Psoas muscle (tissue), 8 donors: ENCODE results near the gene LRFN2. TPM values are rescaled to one million over a fixed set of nuclear protein-coding genes. Genes with fewer than 3 reads are reported as not detected.

Source experiments
- ATAC-seq, 4 donors: fragments of 200-7000 bp; cut with Tn5 transposase; one replicate each; pipeline ENCODE4 v1.9.1; 2020; ENCODE audit warnings: moderate library complexity in 3 of 4, mild to moderate bottlenecking in 2 of 4
- DNase-seq, 2 donors: peaks; one replicate each; pipeline ENCODE4 v3.0.0-alpha.2; 2020
- H3K27ac ChIP-seq: fragments of 200-600 bp; one replicate; pipeline ENCODE4 v1.8.0; 2022
- H3K27me3 ChIP-seq, 3 donors: fragments of 200-600 bp in 1 of 3; one replicate each; pipeline versions ENCODE4 v1.6.1 to v1.8.0; 2013 to 2022; ENCODE audit warnings: low read length in 2 of 3, mild to moderate bottlenecking in 2 of 3, moderate library complexity in 1 of 3; ENCODE audit not compliant: insufficient read depth in 3 of 3
- H3K36me3 ChIP-seq, 2 donors: fragments of 200-600 bp in 1 of 2; one replicate each; pipeline versions ENCODE4 v1.6.1 to v1.8.0; 2013 to 2022; ENCODE audit warnings: low read depth in 1 of 2, mild to moderate bottlenecking in 1 of 2, moderate library complexity in 1 of 2; ENCODE audit not compliant: insufficient read depth in 1 of 2
- H3K4me1 ChIP-seq: fragments of 200-600 bp; one replicate; pipeline ENCODE4 v1.8.0; 2022
- H3K4me3 ChIP-seq: fragments of 200-600 bp; one replicate; pipeline ENCODE4 v1.8.0; 2022; ENCODE audit warnings: mild to moderate bottlenecking
- H3K9me3 ChIP-seq: fragments of 200-600 bp; one replicate; pipeline ENCODE4 v1.8.0; 2022
- WGBS, 3 donors: extraction: QIAGEN DNeasy Blood & Tissue Kit; methylation state at CpG; one replicate each; pipeline versions ENCODE4 v1.1.6 to v1.1.7; 2013; 5-methylcytosine and 5-hydroxymethylcytosine counted together
- intact Hi-C, 2 donors: fragments of 100-400 bp; cut with DNase I; formaldehyde crosslinking; loops; one replicate each; pipeline versions ENCODE4 v1.11.0 to v1.14.2; 2022
- polyA plus RNA-seq, 3 donors: library from polyadenylated mRNA; stranded (reverse); fragments of 200-250 nt; gene quantifications; one replicate each; pipeline ENCODE4 v1.2.3, GENCODE V29; 2013
- total RNA-seq, 4 donors: library from RNA; stranded (reverse); fragmentation: NEBNext Ultra II Directional in 2 of 4; extraction: Animal tissue kit (Norgen Biotek cat#: 25700) in 2 of 4; gene quantifications; one replicate each; pipeline versions ENCODE4 v1.2.1 to v1.2.4, GENCODE V29; 2021 to 2023
- TF ChIP-seq, protein P1 (sequence below): fragments of 200-600 bp; IDR thresholded peaks from one replicate; pipeline ENCODE4 v1.8.0; 2022; ENCODE audit warnings: antibody characterized with exemption
- donor health status: healthy with polysubstance abuse.
- donor health status: DM: no; HTN: no; CAD: no; lungs with moderate emphysema.
- donor health status: Bipolar disorder and iron deficiency.
- donor health status: healthy.
- donor health status: DM: yes; HTN: yes; CAD: no.
- donor health status: DM: no; HTN: no; CAD: no.
- donor health status: DM: no; HTN: no; CAD: no.
- donor health status: DM: yes; HTN: yes; CAD: no.

LRFN2 gene
- total and polyA plus RNA-seq, 7 donors = 0.06 TPM; not detected in 6

DNA sequence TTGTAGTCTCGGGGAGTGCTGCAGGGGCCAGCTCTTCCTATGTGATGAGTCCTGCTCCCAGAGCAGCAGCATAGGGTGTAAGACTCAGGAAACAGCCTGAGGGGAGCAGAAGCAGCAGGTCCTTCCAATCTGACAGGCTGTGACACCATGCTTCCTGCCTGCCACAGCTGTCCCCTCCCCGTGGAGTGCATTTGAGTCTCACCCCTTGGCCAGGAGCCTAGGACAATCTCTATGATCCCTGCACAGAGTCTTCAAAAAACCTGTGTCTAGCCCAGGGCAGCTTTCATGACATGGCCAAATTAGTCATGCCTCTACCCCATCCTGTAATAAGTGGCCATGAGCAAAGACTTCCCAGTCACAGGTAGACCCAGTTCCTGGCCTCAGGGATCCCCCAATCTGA is 23.1 kb upstream of the LRFN2 start:
- no peaks in the 10 kb centered on the region for H3K36me3 ChIP-seq
- 19 to 30% (median 28%) methylated on average over 2 of the region's 2 CpGs for WGBS, 3 donors
- peaks cover 0 to 6% (median 0%) of the 10 kb centered on the region in 3 donors for H3K27me3 ChIP-seq
- ATAC-seq (peak in 3 of 4 donors; percentile 23 to 50 (median 44)), DNase-seq (no peak)
- H3K27ac ChIP-seq = no peak overlapping the region
- no peak overlapping the region for H3K4me3 ChIP-seq
- H3K9me3 ChIP-seq = no peaks in the 10 kb centered on the region
- intact Hi-C loops = no loop called here
- TF ChIP-seq, protein P1, sequence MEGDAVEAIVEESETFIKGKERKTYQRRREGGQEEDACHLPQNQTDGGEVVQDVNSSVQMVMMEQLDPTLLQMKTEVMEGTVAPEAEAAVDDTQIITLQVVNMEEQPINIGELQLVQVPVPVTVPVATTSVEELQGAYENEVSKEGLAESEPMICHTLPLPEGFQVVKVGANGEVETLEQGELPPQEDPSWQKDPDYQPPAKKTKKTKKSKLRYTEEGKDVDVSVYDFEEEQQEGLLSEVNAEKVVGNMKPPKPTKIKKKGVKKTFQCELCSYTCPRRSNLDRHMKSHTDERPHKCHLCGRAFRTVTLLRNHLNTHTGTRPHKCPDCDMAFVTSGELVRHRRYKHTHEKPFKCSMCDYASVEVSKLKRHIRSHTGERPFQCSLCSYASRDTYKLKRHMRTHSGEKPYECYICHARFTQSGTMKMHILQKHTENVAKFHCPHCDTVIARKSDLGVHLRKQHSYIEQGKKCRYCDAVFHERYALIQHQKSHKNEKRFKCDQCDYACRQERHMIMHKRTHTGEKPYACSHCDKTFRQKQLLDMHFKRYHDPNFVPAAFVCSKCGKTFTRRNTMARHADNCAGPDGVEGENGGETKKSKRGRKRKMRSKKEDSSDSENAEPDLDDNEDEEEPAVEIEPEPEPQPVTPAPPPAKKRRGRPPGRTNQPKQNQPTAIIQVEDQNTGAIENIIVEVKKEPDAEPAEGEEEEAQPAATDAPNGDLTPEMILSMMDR = no peak
- H3K4me1 ChIP-seq = peaks cover 27% of the 10 kb centered on the region

DNA sequence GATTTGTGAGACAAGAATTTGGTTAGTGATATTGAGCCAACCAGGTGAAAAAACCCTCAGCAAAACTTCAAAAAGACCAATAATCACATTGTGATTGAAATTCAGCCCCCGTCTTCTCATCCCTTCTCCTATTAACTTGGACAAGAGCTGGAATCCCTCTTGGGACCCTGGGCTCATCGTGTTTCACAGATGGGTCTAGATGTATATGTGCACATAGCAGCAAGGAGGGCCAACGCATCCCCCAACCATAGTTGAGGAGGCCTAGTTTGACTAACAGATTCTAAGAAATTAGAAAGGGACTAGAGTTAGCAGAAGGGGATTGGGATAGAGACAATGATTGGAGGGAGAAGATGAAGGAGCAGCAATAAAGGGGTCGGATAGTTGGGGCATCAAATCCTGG is 19.8 kb upstream of the LRFN2 start:
- Histone ChIP-seq H3K4me1 (peaks cover 27% of the 10 kb centered on the region), H3K27ac (no peak overlapping the region), H3K36me3 (no peaks in the 10 kb centered on the region), H3K27me3 (peaks cover 0 to 8% (median 0%) of the 10 kb centered on the region in 3 donors), H3K9me3 (no peaks in the 10 kb centered on the region), H3K4me3 (no peak overlapping the region)
- intact Hi-C loops = no loop called here
- WGBS, 3 donors = 66 to 77% (median 68%) methylated on average over 4 of the region's 4 CpGs
- no peak for ATAC-seq
- TF ChIP-seq, protein P1 = no peak
- DNase-seq = no peak

- no peak for DNase-seq
- TF ChIP-seq, protein P1 = no peak
- WGBS, 3 donors = 21 to 39% (median 38%) methylated on average over 2 of the region's 2 CpGs
- Histone ChIP-seq H3K27me3 (peaks cover 0 to 8% (median 0%) of the 10 kb centered on the region in 3 donors), H3K4me3 (no peak overlapping the region), H3K27ac (no peak overlapping the region), H3K36me3 (no peaks in the 10 kb centered on the region), H3K4me1 (peaks cover 23% of the 10 kb centered on the region), H3K9me3 (no peaks in the 10 kb centered on the region)
- ATAC-seq = peak in 1 of 4 donors; percentile 42
- intact Hi-C loops = no loop called here
Measured at GRCh38 chr6:40606526-40606925, 19.4 kb upstream of the LRFN2 start.

GRCh38 chr6:40604082-40604481 is 16.9 kb upstream of the LRFN2 start:
- intact Hi-C loops = no loop called here
- Histone ChIP-seq H3K4me3 (no peak overlapping the region), H3K36me3 (no peaks in the 10 kb centered on the region), H3K9me3 (no peaks in the 10 kb centered on the region), H3K27me3 (peaks cover 0 to 15% (median 0%) of the 10 kb centered on the region in 3 donors), H3K4me1 (peaks cover 10% of the 10 kb centered on the region), H3K27ac (no peak overlapping the region)
- no peak for DNase-seq
- TF ChIP-seq, protein P1 = no peak
- ATAC-seq = no peak
- 69 to 77% (median 71%) methylated on average over 2 of the region's 2 CpGs for WGBS, 3 donors

GRCh38 chr6:40599555-40599954 is 12.4 kb upstream of the LRFN2 start:
- Histone ChIP-seq H3K27me3 (peaks cover 0 to 23% (median 0%) of the 10 kb centered on the region in 3 donors), H3K36me3 (no peaks in the 10 kb centered on the region), H3K27ac (no peak overlapping the region), H3K4me1 (no peaks in the 10 kb centered on the region), H3K9me3 (no peaks in the 10 kb centered on the region), H3K4me3 (no peak overlapping the region)
- no peak for DNase-seq
- TF ChIP-seq, protein P1 = no peak
- intact Hi-C loops = no loop called here
- 11 to 17% (median 14%) methylated on average over 25 to 28 of the region's 28 CpGs for WGBS, 3 donors
- ATAC-seq = peak in 2 of 4 donors; percentile 42 to 68
